ENCODE data around the gene ILDR2. TPM values are rescaled to one million over a fixed set of nuclear protein-coding genes. Genes with fewer than 3 reads are reported as not detected.

ILDR2 gene
- total RNA-seq, 1 donor, result 0.43 TPM

DNA sequence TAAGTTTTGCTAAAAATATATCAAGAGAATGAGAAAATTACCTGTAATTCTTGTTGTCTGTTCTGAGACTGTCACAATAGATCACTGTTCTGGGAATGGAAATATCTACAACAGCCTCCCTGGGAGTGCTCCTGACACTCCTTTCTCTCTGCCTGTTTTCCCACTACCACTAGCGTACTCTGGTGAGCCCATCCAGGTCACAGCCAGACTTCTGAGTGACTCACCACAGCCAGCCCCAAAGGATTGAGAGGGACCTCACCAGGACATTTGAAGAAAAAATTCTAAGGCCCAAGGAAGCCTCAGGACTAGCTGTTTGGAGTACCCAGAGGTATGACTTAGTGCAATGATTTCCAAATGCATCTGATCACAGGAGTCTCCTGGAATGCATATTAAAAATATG, 60.3 kb downstream of the ILDR2 start:
- TF ChIP-seq, protein P1, sequence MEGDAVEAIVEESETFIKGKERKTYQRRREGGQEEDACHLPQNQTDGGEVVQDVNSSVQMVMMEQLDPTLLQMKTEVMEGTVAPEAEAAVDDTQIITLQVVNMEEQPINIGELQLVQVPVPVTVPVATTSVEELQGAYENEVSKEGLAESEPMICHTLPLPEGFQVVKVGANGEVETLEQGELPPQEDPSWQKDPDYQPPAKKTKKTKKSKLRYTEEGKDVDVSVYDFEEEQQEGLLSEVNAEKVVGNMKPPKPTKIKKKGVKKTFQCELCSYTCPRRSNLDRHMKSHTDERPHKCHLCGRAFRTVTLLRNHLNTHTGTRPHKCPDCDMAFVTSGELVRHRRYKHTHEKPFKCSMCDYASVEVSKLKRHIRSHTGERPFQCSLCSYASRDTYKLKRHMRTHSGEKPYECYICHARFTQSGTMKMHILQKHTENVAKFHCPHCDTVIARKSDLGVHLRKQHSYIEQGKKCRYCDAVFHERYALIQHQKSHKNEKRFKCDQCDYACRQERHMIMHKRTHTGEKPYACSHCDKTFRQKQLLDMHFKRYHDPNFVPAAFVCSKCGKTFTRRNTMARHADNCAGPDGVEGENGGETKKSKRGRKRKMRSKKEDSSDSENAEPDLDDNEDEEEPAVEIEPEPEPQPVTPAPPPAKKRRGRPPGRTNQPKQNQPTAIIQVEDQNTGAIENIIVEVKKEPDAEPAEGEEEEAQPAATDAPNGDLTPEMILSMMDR (IDR thresholded peaks at IDR 0.05; ENCODE audit: insufficient read depth, low read depth, low read length), result no peak
- H3K4me3 ChIP-seq (ENCODE audit: low read depth, low read length), result no peak overlapping the region
- DNase-seq (ENCODE audit: low read depth), result no peak

DNA sequence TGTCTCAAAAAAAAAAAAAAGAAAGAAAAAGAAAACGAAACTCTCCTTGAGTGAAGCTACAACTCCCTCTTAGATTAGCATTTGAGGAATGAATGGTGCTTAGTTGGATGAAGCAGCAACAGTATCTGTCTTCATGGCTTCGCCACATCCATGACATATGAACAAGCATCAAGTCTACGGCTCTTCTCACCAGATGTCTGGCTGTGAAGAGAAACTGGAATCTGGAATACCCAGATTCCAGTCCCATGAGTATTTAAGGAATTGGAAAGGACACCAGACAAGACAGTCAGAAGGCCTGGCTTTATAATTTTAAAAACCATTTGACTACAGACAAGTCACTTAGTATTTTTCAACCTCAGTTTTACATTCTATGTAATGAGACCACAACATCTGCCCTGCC, 61.2 kb downstream of the ILDR2 start:
- TF ChIP-seq, protein P1 (IDR thresholded peaks at IDR 0.05; ENCODE audit: insufficient read depth, low read depth, low read length), result no peak
- no peak overlapping the region for H3K4me3 ChIP-seq (ENCODE audit: low read depth, low read length)
- no peak for DNase-seq (ENCODE audit: low read depth)

DNA sequence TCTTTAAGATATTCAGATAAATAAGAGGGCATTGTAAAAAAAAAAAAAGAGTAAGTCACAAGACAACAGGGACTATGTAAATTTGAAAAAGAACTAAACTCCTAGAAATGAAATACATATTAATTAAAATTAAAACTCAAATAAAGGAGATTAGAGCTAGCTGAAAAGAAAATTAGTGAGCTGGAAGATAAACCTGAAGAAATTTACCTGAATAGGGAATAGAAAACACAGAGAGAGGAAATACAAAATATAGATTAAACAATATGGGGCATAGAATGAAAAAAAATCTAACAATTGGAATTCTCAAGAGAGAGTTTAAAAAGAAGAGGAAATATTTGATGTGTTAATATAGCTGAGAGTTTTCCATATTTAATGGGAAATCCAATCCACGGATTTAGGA, 63.7 kb downstream of the ILDR2 start:
- H3K4me3 ChIP-seq (ENCODE audit: low read depth, low read length), result no peak overlapping the region
- no peak for DNase-seq (ENCODE audit: low read depth)
- TF ChIP-seq, protein P1 (IDR thresholded peaks at IDR 0.05; ENCODE audit: insufficient read depth, low read depth, low read length), result no peak

DNA sequence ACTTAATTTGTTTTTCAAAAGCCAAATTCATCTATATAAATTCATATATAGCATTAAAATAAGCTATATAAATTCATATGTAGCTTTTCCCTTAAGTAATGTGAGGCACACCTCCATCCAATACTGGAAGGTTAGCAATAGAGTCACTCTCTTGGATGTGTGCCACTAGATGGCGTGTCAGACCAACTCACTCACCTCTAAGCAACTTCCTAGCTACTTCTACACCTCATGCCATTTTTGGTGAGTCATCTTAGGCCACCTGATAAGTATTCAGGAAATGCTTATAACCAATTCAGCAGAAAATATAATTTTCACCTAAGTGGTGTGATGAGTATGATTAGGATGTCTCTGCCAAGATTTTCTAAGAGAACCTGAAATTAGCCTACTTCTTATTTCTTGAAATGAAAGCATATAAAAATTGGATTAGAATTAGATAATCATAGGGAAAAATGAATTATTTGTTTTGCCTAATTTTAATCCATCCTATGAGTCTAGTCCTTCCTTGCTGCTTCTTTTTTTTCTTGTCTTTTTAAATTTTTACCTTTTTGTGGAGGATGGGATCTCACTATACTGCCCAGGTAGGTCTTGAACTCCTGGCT, 64.8 kb downstream of the ILDR2 start:
- no peak overlapping the region for H3K4me3 ChIP-seq (ENCODE audit: low read depth, low read length)
- peak; percentile 87 for DNase-seq (ENCODE audit: low read depth)
- TF ChIP-seq, protein P1 (IDR thresholded peaks at IDR 0.05; ENCODE audit: insufficient read depth, low read depth, low read length), result peak; percentile 86

DNA sequence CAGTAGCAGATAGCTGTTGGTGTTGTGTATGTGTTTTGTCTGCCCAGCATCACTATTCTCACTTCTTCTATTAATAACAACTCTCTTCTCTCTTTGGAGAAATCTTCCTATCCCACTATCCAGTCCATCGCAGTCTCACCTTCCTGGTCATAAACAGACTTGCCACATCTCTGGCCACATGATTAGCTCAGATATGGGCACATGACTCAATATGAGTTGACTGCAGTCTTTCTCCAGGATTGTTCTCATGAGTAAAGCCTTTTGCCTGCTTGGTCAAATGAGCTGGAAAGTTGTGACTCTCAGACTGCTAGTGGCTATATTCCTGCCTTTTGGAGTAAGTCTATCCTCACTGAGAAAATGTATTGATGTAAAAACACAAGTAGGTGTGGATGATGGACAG, 66.4 kb downstream of the ILDR2 start:
- TF ChIP-seq, protein P1 (IDR thresholded peaks at IDR 0.05; ENCODE audit: insufficient read depth, low read depth, low read length), result no peak
- DNase-seq (ENCODE audit: low read depth), result no peak

DNA sequence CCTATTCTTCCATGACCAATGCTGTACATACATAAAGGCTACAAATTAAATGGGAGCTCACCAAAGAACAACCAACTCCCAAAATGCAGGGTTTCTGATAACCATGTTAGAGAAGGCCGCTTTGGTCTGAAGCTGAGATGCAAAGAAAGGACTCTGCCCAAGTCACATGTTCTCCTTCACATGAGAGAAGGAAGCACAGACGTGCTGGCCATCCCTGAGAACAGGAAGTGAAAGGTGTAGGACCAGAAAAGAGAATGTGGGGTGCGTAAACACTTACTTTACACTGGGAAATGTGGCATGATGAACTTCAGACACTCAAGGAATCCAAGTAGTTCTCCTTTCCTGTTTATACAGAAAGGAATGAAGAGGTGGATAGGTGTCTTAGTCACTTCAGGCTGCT, 67.6 kb downstream of the ILDR2 start:
- no peak overlapping the region for H3K4me3 ChIP-seq (ENCODE audit: low read depth, low read length)
- no peak for DNase-seq (ENCODE audit: low read depth)
- TF ChIP-seq, protein P1 (IDR thresholded peaks at IDR 0.05; ENCODE audit: insufficient read depth, low read depth, low read length), result no peak

More for the DNA sequence above, 66.4 kb downstream of the ILDR2 start:
- H3K4me3 ChIP-seq (ENCODE audit: low read depth, low read length), result no peak overlapping the region

DNA sequence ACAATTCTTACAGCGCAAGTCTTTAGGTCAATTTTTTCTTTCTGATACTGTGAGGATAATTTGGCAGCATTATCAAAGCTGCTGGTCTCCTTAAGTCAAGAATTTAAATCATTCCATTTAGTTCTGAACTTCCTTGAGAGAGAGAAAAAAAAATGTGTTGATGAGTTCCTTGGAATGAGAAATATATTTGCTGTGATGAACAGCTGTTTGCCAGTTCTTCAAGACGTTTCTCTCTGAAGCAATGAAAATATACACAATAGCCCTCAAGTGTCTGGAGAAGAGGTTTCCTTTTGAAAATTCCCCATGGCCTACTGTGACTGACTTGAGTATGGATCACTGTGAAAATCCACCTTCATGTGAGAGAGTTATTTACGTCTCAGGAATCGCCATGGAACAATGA, 68.3 kb downstream of the ILDR2 start:
- no peak for DNase-seq (ENCODE audit: low read depth)
- no peak overlapping the region for H3K4me3 ChIP-seq (ENCODE audit: low read depth, low read length)
- TF ChIP-seq, protein P1 (IDR thresholded peaks at IDR 0.05; ENCODE audit: insufficient read depth, low read depth, low read length), result no peak

All from fibroblast of villous mesenchyme (primary cell).